Right renal cortex interstitium (tissue), 3 donors: ENCODE measurements around the gene DNAH10. TPM values are rescaled to one million over a fixed set of nuclear protein-coding genes. Genes with fewer than 3 reads are reported as not detected.

Source experiments
- DNase-seq, 3 donors: peaks; one replicate each; pipeline ENCODE4 v3.0.0-alpha.2; 2013; ENCODE audit warnings: low read depth in 3 of 3, low spot score in 2 of 3
- polyA plus RNA-seq, 3 donors: library from polyadenylated mRNA; unstranded; fragments of 120-200 nt; gene quantifications; one replicate each; pipeline ENCODE4 v1.2.1, GENCODE V29; 2013; ENCODE audit not compliant: insufficient read length in 3 of 3

The DNAH10 gene
- polyA plus RNA-seq, 3 donors = 4.1 to 5.2 (median 5.0) TPM

DNA sequence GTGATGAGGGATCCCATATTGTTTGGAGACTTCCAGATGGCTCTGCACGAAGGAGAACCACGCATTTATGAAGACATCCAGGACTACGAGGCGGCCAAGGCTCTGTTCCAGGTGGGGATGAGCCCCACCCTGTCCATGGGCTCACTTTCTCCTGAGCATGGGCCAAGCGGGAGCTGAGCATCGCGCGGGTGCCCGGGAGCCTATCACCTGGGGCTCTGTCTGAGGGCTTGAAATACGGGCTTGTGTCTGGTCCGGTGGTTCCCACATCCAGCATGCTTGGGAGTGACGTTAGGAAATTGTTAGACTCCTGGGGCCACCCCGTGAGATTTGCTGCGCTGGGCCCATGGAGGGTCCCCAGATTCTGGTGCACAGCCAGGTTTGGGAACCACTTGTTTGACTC lies 117.6 kb downstream of the DNAH10 start:
- DNase-seq = no peak

DNA sequence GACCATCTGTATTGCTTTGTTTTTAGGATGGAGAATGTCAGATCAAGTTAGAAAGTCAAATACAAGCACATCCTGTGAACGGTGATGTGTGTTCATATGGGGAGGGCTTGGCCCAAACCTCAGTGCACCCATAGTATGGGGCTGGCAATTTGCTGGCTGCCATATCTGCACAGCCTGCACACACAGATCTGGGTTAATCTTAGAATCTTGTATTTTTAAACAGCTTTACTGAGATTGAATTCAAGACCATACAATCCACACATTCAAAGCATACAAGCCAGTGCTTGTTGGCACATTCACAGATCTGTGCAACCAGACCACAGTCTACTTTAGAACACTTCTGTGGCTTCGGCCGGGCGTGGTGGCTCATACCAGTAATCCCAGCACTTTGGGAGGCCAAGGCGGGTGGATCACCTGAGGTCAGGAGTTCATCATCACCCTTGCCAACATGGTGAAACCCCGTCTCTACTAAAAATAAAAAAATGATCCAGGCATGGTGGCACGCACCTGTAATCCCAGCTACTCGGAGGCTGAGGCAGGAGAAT lies 120.1 kb downstream of the DNAH10 start:
- no peak for DNase-seq

DNA sequence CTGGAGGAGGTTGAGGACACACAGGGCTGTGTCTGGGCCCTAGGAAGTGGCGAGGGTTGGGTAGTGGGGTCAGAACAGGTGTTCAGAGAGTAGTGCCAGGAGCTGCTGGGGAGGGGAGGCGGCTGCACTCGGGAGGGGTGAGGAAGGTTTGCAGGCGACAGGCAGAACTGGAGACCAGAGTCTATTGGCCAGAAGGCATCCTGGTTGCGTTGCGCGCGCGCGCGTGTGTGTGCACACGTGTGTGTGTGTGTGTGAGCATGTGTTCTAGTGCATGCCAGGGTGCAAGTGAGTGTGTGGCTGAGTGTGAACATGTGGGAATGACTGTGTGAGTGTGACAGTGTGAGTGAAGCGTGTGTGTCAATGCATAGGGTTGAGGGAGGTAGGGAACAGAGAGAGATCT lies 124.2 kb downstream of the DNAH10 start:
- no peak for DNase-seq

DNA sequence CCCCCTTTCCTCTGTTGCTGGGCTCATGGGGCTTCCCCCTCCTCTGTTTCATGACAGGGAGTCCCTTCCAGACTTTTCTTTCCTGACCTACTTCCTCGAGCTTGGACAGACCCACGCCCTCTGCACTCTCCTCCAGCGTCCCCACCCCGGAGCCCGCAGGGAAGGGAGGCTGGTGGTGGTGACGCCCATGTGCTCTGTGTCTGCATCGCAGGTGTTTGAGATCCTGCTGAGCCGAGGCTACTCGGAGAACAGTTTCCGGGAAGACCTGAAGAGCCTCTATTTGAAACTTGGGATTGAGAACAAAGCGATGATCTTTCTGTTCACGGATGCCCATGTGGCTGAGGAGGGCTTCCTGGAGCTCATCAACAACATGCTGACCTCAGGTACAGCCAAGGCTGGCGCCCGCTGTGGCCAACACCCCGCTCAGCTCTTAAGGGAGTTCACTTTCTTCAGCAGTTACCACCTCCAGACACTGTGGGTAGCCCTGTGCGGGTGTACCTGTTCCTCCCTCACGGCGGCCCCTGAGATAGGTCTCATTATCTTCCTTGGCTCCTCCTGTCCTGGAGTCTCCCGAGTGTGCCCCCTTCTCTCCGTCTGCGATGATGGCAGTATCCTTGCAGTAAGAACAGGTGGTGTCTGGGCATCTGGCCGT lies 125.0 kb downstream of the DNAH10 start:
- DNase-seq = no peak

DNA sequence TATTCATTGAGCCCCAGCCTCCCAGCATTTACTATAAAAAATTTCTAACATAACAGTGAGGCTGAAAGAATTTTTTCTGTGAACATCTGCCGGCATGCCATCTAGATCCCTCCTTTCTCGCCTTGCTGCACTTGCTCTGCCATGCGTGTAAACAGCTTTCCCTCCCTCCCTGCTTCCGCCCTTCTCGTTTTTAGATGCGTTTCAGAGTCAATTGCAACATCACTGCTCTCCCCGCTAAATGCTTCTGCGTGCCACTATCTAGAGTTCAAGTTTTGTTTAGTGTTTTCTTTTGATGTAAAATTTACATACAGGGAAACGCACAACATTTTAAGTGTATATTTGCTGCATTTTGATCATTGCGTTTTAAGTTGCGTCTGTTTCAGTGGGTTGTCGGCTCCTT lies 126.9 kb downstream of the DNAH10 start:
- no peak for DNase-seq

DNA sequence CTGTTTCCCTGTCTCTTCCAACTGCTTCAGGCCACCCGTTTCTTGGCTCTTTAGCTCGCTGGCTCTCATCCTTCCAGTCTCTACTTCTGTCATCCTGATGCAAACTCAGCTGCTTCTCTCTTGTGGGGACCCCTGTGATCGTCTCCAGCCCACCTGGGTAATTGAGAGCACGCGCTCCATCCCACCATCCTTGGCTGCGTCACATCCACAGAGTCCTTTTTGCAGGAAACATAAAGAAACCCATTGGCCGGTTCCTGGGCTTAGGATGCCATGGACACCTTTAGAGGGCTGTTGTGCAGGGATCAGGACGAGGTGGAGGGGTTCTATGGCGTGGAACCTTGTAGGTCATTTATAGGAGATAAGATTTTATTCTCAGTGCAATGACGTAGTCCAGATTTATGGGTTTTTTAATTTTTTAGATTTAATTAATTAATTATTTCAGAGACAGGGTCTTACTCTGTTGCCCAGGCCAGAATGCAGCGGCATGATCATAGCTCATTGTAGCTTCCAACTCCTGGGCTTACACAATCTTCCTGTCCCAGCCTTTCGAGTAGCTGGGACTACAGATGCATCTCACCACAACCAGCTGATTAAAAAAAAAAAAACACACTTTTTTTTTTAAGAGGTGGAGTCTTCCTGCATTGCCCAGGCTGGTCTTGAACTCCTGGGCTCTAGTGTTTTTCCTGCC lies 127.9 kb downstream of the DNAH10 start:
- no peak for DNase-seq

DNA sequence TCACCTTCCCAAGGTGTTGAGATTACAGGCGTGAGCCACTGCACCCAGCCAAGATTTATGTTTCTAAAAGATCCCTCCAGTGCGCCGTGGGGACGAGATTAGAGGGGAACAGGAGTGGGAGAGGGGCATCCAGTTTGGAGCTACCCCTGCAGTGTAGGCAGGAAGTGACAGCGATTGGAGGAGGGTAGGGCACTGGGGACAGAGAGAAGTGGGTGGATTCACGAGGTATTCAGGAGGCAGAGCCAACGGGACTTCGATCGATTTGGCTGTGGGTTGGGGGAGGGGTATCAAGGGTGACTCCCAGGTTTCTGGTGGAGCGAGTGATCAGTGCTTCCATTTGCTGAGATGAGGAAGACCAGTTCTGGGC lies 128.4 kb downstream of the DNAH10 start:
- DNase-seq = no peak

DNA sequence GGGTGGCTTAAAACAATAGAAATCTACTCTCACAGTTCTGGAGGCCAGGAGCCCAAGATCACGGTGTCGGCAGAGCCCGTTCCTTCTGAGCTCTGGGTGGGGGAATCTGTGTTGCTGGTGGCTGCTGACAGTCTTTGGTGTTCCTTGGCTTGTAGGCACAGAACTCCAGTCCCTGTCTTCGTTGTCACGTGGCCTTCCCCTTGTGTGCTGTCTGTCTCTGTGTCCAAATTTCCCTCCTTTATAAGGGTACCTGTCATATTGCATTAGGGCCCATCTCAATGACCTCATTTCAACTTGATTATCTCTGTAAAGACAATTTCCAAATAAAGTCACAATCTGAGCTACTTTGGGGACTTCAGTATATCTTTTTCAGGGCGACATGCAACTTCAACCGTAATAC lies 128.9 kb downstream of the DNAH10 start:
- no peak for DNase-seq

DNA sequence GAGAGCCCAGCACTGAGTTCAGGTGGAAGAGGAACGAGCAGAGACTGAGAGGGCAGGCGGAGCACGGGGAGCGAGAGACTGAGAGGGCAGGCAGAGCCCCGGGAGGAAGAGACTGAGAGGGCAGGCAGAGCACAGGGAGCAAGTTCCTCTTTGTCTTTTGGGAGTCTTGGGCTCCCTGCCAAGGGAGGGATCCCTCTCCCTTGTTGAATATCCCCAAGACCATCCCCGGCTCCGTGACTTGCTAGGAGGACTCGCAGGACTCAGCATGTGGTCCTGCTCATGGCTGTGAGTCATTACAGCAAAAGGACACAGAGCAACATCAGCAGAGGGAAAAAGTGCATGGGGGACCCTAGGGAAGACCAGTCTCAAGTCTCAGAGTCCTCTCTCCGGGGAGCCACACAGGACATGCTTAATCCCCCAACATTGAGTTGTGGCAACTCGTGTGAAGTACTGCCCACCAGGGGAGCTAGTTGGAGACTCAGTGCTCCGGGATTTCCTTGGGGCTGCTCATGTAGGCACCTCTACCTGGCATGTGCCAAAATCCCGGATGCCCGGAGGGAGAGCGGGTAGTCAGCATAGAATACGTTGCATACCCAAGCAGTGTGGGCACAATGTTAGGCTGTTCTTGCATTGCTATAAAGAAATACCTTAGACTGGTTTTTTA lies 129.5 kb downstream of the DNAH10 start:
- DNase-seq = no peak

DNA sequence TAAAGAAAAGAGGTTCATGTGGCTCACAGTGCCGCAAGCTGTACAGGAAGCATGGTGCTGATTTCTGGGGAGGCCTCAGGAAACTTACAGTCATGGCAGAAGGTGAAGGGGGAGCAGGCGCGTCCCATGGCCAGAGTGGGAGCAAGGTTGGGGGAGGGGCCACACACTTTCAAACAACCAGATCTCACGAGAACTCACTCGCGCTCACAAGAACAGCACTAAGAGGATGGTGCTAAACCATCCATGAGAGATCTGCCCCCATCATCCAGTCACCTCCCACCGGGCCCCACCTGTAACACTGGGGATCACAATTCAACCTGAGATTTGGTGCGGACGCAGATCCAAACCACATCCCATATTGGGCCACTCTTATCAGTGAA lies 130.1 kb downstream of the DNAH10 start:
- DNase-seq = no peak

DNA sequence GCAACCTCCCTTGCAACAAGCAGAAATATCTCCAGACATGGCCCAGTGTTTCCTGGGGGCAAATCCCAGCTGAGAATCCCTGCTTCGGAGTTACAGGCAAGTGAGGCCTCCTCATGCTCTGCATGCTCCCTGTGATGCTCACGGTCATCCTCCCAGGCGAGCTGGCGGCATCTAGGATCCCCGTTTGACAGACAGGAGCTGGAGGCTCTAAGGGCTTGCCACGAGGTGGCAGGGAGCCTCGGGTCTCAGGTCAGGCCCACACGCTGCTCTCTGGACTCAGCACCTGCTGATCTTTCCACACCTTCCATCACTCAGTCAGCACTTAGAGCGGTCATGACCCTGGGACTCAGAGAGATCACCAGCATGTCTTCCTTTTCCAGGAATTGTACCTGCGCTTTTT lies 130.8 kb downstream of the DNAH10 start:
- no peak for DNase-seq

DNA sequence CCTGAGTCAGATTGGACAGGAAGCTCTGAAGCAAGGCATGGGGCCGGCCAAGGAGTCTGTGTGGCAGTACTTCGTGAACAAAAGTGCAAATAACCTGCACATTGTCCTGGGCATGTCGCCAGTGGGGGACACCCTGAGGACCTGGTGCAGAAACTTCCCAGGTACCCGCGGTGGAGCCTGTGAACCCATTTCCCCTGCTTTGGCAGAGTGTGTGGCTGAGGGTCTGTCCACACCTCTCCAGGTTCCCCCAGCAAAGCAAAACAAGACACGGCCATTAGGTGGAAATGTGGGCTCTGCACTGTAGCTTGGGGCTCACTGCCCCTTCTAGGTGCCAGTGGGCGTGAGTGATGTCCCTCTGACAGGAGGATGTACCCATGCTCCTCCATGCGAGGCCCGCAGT lies 131.2 kb downstream of the DNAH10 start:
- no peak for DNase-seq

DNA sequence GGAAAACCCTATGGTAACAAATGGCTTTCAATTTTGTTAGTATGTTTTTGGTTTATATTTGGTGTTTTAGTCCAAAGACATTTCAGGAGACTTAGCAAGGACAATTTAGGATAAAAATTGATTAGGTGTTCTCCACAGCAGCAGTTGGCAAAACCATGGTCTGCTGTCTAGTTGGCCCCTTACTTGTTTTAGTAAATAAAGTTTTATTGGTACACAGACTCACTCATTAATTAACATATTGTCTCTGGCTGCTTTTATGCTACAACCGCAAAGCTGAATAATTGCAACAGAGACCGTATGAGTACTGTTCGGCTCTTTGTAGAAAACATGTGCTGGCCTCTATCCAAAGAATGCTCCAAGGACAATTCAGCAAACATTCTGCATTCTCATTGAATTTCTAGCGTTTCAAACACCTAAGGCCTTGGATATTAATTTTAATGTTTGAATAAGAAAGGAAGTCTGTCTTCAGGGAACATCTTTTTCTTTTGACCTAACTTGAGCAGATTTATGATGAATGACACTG lies 132.8 kb downstream of the DNAH10 start:
- no peak for DNase-seq

DNA sequence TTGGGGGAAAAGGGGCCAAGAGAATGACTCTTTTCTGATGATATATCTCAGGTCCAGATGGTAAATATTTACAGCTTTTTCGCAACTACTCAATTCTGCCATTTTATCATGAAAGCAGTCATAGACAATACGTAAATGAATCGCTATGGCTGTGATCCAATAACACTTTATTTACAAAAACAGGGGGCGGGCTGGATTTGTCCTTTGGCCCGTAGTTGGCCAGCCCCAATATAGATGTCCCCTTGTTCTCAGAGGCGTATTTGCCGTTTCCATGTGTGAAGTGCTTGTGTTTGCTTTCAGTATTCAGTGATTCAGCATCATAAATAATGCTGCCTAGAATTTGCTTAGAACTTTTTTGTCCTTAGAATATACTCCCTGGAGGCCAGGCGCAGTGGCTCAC lies 133.3 kb downstream of the DNAH10 start:
- no peak for DNase-seq

DNA sequence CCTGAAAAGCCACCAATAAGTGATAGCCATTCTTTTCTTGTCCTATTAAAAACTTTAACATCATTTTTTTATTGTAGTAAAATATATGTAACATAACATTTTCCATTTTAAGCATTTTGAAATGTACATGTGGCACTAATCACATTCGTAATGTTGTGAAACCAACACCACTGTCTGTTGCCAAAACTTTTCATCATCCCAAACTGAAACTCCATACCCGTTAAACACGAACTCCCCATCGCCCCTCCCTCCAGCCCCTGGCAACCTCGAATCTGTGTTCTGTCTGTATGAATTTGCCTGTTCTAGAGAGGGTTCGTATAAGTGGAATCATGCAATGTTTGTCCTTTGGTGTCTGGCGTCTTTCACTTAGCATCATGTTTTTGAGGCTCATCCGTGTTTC lies 134.7 kb downstream of the DNAH10 start:
- no peak for DNase-seq

DNA sequence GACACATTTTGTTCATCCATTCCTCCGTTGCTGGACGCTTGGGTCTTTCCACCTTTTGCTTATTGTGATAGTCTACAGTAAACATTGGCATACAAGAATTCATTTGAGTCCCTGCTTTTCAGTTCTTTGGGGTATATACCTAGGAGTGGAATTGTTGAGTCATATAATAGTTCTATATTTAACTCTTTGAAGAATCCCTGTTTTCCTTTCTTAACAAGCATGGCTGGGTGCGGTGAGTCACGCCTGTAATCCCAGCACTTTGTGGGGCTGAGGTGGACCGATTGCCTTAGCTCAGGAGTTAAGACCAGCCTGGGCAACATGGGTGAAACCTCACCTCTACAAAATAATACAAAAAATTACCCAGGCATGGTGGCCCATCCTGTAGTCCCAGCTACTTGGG lies 135.1 kb downstream of the DNAH10 start:
- no peak for DNase-seq

DNA sequence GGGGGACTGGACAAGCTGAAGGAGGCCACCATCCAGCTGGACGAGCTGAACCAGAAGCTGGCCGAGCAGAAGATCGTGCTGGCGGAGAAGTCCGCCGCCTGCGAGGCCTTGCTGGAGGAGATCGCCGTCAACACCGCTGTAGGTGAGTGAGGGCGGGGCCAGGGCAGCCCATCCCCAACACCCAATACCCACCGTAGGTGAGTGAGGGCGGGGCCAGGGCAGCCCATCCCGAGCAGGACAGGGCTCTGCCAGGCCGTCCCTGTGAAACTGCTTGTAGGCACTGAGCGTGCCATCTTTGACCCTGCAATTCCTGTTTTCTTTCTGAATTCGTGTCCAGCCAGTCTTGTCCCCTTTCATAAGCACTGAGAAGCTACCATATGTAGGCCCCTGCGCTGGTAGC lies 136.6 kb downstream of the DNAH10 start:
- no peak for DNase-seq

DNA sequence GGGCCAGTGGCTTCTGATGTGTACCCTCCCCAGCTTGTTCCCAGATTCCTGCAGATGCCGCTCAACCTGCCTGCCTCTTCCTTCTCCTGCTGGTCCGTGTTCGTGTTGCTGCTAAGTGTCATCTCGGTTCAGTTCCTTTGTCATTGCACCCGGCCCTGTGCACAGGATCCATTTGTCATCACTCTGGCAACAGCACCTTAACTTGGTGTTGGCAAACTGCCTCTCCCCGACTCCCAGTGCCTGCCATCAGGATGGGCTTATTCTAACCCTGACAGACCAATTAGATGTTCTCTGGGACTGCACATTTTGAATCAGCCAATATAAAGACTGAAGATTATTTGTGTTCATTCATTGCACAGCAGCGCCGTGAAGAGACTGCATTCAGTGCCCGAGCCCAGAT lies 137.3 kb downstream of the DNAH10 start:
- no peak for DNase-seq

DNA sequence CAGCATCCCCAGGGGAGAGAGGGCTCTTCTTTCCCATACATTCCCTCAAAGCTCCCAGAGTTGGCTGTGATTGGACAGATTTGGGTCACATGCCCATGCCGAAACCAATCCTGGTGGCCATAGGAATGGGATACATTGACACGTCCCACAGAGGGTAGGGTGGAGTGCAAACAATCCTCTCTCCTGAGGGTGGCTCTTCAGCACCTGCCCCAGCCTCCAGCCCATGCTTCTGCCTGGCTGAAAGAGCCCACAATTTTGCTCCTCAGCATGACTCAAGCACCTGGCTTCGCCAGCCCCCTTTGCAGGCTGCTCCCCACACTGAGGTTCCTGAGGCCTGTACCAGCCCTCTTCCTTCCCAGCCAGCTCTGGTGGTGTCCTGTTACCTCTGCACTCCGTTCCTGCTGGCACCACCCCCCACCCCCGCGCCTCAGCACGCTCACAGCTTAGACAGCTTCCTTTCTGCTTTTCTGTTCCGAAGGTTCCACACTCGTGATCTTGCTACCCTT lies 138.8 kb downstream of the DNAH10 start:
- DNase-seq = no peak

DNA sequence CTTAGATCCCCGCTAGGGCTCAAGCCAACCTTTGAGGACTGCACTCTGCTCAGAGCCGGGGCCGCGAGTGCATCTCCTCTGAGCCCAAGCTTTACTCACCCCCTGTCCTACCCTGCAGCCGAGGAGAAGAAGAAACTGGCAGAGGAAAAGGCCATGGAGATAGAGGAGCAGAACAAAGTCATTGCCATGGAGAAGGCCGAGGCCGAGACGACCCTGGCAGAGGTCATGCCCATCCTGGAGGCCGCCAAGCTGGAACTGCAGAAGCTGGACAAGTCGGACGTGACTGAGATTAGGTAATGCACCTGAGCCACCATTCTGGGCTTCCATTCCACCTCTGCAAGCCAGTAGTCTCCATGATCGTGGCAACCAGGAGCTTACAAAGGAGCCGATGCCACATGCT lies 140.7 kb downstream of the DNAH10 start:
- no peak for DNase-seq

DNA sequence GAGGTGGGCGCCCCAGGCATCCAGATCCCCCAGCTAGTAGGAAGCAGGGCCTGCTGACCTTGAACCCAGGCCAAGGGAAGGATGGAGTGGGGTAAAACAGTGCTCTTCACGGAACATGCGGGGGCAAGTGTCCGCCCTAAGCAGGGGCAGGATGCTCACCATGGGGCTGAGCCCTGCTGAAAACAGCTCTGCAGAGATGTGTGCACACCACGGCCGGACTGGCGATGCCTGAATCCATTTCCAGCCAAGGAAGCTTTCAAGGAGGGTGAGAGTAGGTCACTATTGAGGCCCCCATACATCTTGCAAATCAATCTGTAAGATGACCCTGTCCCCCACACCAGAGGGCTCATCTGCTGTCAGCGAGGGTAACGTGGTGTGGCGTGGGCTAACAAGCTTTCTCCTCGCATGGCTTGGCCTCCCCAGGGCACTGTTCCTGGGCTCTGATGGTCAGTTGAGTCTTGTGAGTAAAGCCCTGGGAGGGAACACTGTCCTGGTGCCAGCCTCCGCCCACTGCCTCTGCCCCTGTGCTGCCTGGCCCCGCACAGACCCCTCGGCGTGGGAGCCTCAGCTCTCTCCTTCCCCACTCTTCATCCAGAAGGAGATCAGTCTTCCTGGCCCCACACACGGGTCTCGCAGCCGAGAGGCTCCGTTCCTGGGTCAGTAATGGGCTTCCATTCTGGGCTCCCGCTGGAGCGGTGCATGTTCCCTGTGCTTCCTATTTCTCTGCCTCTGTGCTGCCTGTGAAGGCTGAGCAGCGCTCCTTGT lies 141.4 kb downstream of the DNAH10 start:
- DNase-seq = no peak
